Measurements from ENCODE around the gene HOXD8. TPM values are rescaled to one million over a fixed set of nuclear protein-coding genes. Genes with fewer than 3 reads are reported as not detected.
A peak's percentile ranks its signal among the peaks of the same experiment; 100 is the strongest.

HOXD8 gene
- total RNA-seq, 1 donor from 2014 or later, result not detected

DNA sequence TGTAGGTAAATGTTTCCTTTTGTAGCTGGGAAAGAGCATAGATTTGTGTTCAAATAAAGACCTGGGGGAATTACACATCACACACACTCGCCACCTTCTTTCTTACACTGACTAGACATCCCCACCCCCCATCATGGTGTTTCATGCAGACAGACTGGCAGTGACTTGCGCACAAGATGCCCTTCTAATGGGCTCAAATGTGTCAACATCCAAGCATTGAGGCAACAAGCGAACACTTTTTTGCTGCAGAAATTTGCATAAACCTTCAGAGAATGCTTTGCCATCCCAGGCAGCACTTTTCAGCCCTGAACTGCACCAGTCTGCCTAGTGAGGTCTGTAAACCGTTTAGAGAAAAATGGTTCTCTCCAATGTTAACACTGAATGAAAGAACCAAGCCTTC, 4.5 kb downstream of the HOXD8 start:
- Mint-ChIP-seq H3K4me3 (ENCODE audit: unreplicated experiment) (no peak overlapping the region), H3K4me1 (ENCODE audit: low read depth, unreplicated experiment) (no peaks in the 10 kb centered on the region), H3K27me3 (ENCODE audit: low read depth, unreplicated experiment) (peaks cover 85% of the 10 kb centered on the region), H3K36me3 (ENCODE audit: low read depth, unreplicated experiment) (no peaks in the 10 kb centered on the region), H3K27ac (ENCODE audit: unreplicated experiment) (no peak overlapping the region), H3K9me3 (ENCODE audit: unreplicated experiment) (peaks cover 34% of the 10 kb centered on the region)
- H3K9me3 ChIP-seq (ENCODE audit: insufficient read depth, low read depth, low read length), result peaks cover 3% of the 10 kb centered on the region
- no peak overlapping the region for H2AFZ ChIP-seq (ENCODE audit: low read depth, low read length)
- H3K4me2 ChIP-seq (ENCODE audit: low read length), result no peak overlapping the region
- H3K9ac ChIP-seq (ENCODE audit: low read length), result no peak overlapping the region
- no peaks in the 10 kb centered on the region for H3K36me3 ChIP-seq (ENCODE audit: insufficient read depth, low read length)
- no peaks in the 10 kb centered on the region for H3K4me1 ChIP-seq (ENCODE audit: insufficient read depth, low read length)
- H3K79me2 ChIP-seq (ENCODE audit: insufficient read depth, low read length), result no peaks in the 10 kb centered on the region
- H3K27me3 ChIP-seq (ENCODE audit: insufficient read depth, low read length), result peaks cover 90% of the 10 kb centered on the region
- no peaks in the 10 kb centered on the region for H4K20me1 ChIP-seq (ENCODE audit: insufficient read depth, low read length)
- H3K27ac ChIP-seq (ENCODE audit: low read depth, low read length), result no peak overlapping the region
- no peak overlapping the region for H3K4me3 ChIP-seq (ENCODE audit: insufficient read depth, low read depth, low read length)
- DNase-seq (ENCODE audit: low read depth), result no peak
- no peak for FAIRE-seq
- TF ChIP-seq EZH2 (IDR thresholded peaks at IDR 0.05; ENCODE audit: insufficient read depth, low read length), result no peak
- TF ChIP-seq, protein P1, sequence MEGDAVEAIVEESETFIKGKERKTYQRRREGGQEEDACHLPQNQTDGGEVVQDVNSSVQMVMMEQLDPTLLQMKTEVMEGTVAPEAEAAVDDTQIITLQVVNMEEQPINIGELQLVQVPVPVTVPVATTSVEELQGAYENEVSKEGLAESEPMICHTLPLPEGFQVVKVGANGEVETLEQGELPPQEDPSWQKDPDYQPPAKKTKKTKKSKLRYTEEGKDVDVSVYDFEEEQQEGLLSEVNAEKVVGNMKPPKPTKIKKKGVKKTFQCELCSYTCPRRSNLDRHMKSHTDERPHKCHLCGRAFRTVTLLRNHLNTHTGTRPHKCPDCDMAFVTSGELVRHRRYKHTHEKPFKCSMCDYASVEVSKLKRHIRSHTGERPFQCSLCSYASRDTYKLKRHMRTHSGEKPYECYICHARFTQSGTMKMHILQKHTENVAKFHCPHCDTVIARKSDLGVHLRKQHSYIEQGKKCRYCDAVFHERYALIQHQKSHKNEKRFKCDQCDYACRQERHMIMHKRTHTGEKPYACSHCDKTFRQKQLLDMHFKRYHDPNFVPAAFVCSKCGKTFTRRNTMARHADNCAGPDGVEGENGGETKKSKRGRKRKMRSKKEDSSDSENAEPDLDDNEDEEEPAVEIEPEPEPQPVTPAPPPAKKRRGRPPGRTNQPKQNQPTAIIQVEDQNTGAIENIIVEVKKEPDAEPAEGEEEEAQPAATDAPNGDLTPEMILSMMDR (IDR thresholded peaks at IDR 0.05; ENCODE audit: insufficient read depth, low read depth, low read length), result no peak

DNA sequence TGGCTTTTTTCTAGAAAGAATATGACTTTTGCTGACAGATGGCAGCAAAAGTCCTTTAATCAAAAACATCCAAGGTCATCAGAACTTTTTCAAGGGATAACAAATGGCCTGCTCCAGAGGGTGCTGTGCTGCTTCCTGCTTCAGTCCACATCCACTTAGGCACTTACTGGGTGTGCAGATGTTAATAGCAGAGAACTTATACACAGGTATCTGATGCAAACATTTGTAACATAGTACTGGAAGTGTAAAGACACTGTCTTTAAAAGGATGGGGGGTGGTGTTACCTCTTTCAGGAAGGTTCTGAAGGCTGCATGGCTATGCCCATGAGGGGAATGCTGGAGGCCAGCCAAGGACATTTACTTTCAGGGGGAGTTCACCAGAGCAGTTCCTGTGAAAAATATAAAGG, 5.5 kb downstream of the HOXD8 start:
- H2AFZ ChIP-seq (ENCODE audit: low read depth, low read length), result no peak overlapping the region
- H3K27me3 ChIP-seq (ENCODE audit: insufficient read depth, low read length), result peaks cover 95% of the 10 kb centered on the region
- H3K4me3 Mint-ChIP-seq (ENCODE audit: unreplicated experiment), result no peak overlapping the region
- no peaks in the 10 kb centered on the region for H3K79me2 ChIP-seq (ENCODE audit: insufficient read depth, low read length)
- peaks cover 6% of the 10 kb centered on the region for H3K9me3 ChIP-seq (ENCODE audit: insufficient read depth, low read depth, low read length)
- no peak for TF ChIP-seq EZH2 (IDR thresholded peaks at IDR 0.05; ENCODE audit: insufficient read depth, low read length)
- TF ChIP-seq, protein P1 (IDR thresholded peaks at IDR 0.05; ENCODE audit: insufficient read depth, low read depth, low read length), result no peak
- peaks cover 37% of the 10 kb centered on the region for H3K9me3 Mint-ChIP-seq (ENCODE audit: unreplicated experiment)
- no peaks in the 10 kb centered on the region for H3K4me1 ChIP-seq (ENCODE audit: insufficient read depth, low read length)
- peaks cover 91% of the 10 kb centered on the region for H3K27me3 Mint-ChIP-seq (ENCODE audit: low read depth, unreplicated experiment)
- no peak overlapping the region for H3K27ac Mint-ChIP-seq (ENCODE audit: unreplicated experiment)
- no peak for FAIRE-seq
- no peak overlapping the region for H3K9ac ChIP-seq (ENCODE audit: low read length)
- H3K36me3 ChIP-seq (ENCODE audit: insufficient read depth, low read length), result no peaks in the 10 kb centered on the region
- H3K4me2 ChIP-seq (ENCODE audit: low read length), result no peak overlapping the region
- no peak for DNase-seq (ENCODE audit: low read depth)
- no peak overlapping the region for H3K4me3 ChIP-seq (ENCODE audit: insufficient read depth, low read depth, low read length)
- H4K20me1 ChIP-seq (ENCODE audit: insufficient read depth, low read length), result no peaks in the 10 kb centered on the region
- H3K27ac ChIP-seq (ENCODE audit: low read depth, low read length), result no peak overlapping the region
- no peaks in the 10 kb centered on the region for H3K4me1 Mint-ChIP-seq (ENCODE audit: low read depth, unreplicated experiment)
- no peaks in the 10 kb centered on the region for H3K36me3 Mint-ChIP-seq (ENCODE audit: low read depth, unreplicated experiment)

DNA sequence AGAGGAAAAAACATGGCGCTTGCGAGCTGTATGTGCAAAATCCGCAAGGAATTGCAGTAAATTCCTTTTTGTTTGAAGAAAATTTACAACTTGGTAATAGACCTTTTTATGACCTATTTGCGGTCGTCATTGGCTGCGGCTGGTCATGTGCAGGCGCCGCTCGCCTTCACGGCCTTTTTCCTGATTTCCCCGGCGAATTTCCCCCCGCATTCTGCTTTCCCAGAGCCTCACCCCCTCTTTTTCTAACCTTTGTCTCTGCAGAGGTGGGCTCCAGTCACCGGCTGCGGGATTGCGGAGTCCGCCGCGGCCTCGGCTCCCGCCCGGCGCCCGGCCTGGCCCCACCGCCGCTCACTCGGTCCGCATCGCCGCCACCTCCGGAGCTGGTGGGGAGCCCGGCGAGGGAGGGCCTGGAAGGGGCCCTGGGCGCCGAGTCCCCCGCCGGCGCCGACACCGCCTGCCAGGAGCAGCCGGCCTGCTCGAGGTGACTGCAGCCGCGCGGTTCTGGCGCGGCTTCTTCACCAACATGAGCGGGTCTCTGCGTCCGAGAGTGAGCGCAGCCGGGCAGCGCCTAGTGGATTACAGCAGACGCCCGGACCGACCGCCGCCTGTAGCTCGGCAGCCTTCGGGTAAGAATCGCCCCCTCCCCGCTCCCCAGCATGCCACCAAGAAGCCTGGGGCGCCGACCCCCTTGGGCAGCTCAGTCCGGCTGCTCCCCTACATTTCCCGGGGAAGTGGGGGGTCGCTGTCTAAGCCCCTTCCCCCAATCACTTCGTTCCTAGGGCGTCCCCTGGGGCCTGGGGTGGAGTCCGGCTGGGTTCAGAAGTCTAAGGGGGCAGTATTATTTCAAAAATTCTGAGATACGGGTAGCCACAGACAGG, 7.1 kb downstream of the HOXD8 start:
- peak overlapping the region; percentile 59 for H2AFZ ChIP-seq (ENCODE audit: low read depth, low read length)

More for the DNA sequence above, 7.1 kb downstream of the HOXD8 start:
- H3K4me3 ChIP-seq (ENCODE audit: insufficient read depth, low read depth, low read length), result peak overlapping the region; percentile 31
- no peaks in the 10 kb centered on the region for H4K20me1 ChIP-seq (ENCODE audit: insufficient read depth, low read length)
- Mint-ChIP-seq H3K4me1 (ENCODE audit: low read depth, unreplicated experiment) (no peaks in the 10 kb centered on the region), H3K4me3 (ENCODE audit: unreplicated experiment) (peak overlapping the region; percentile 82), H3K27ac (ENCODE audit: unreplicated experiment) (no peak overlapping the region), H3K36me3 (ENCODE audit: low read depth, unreplicated experiment) (peaks cover 2% of the 10 kb centered on the region), H3K9me3 (ENCODE audit: unreplicated experiment) (peaks cover 40% of the 10 kb centered on the region), H3K27me3 (ENCODE audit: low read depth, unreplicated experiment) (peaks cover 92% of the 10 kb centered on the region)
- H3K4me2 ChIP-seq (ENCODE audit: low read length), result peak overlapping the region; percentile 76
- H3K27me3 ChIP-seq (ENCODE audit: insufficient read depth, low read length), result peaks cover 95% of the 10 kb centered on the region
- DNase-seq (ENCODE audit: low read depth) (no peak), FAIRE-seq (no peak)
- peaks cover 8% of the 10 kb centered on the region for H3K4me1 ChIP-seq (ENCODE audit: insufficient read depth, low read length)
- peaks cover 6% of the 10 kb centered on the region for H3K9me3 ChIP-seq (ENCODE audit: insufficient read depth, low read depth, low read length)
- H3K36me3 ChIP-seq (ENCODE audit: insufficient read depth, low read length), result no peaks in the 10 kb centered on the region
- TF ChIP-seq, protein P1 (IDR thresholded peaks at IDR 0.05; ENCODE audit: insufficient read depth, low read depth, low read length), result no peak
- TF ChIP-seq EZH2 (IDR thresholded peaks at IDR 0.05; ENCODE audit: insufficient read depth, low read length), result peak; percentile 79
- H3K27ac ChIP-seq (ENCODE audit: low read depth, low read length), result no peak overlapping the region
- no peak overlapping the region for H3K9ac ChIP-seq (ENCODE audit: low read length)
- H3K79me2 ChIP-seq (ENCODE audit: insufficient read depth, low read length), result no peaks in the 10 kb centered on the region
